ENCODE measurements around the gene CTSL. TPM values are rescaled to one million over a fixed set of nuclear protein-coding genes. Genes with fewer than 3 reads are reported as not detected.

The CTSL gene
- polyA plus RNA-seq, 3 donors: 22.0 to 28.8 (median 28.3) TPM

- H3K36me3 Mint-ChIP-seq: no peaks in the 10 kb centered on the region
- Histone ChIP-seq H2AFZ (ENCODE audit: insufficient read depth, low read depth, low read length, poor library complexity, severe bottlenecking) (no peak overlapping the region), H3K36me3 (replicated peaks in 1 of 2; ENCODE audit: control insufficient read depth in 1 of 2, insufficient read depth in 2 of 2, low read length in 2 of 2) (no peaks in the 10 kb centered on the region), H3K9me3 (replicated peaks in 1 of 2; ENCODE audit: control insufficient read depth in 1 of 2, insufficient read depth in 1 of 2, low read length in 2 of 2) (peaks cover 6 to 7% of the 10 kb centered on the region in 2 donors), H3K27me3 (ENCODE audit: control insufficient read depth in 2 of 2, insufficient read depth in 2 of 2, low read length in 2 of 2) (peaks cover 0 to 9% of the 10 kb centered on the region in 2 donors), H4K20me1 (ENCODE audit: insufficient read depth, low read length) (no peaks in the 10 kb centered on the region), H3K79me2 (ENCODE audit: insufficient read depth, low read length) (no peaks in the 10 kb centered on the region), H3K4me1 (ENCODE audit: control insufficient read depth in 1 of 2, insufficient read depth in 2 of 2, low read length in 2 of 2) (no peaks in the 10 kb centered on the region), H3K27ac (ENCODE audit: low read depth in 1 of 2, low read length in 2 of 2) (no peak overlapping the region), H3K4me3 (replicated peaks in 1 of 3; ENCODE audit: low read depth in 2 of 3, low read length in 3 of 3) (no peak overlapping the region), H3K9ac (ENCODE audit: insufficient read depth, low read length, poor library complexity, severe bottlenecking) (no peak overlapping the region), H3K4me2 (replicated peaks; ENCODE audit: extremely low read depth, low read length, poor library complexity, severe bottlenecking) (no peak overlapping the region)
- no peak for TF ChIP-seq CTCF (IDR thresholded peaks at IDR 0.05)
- peaks cover 0 to 13% (median 8%) of the 10 kb centered on the region in 7 donors for H3K9me3 Mint-ChIP-seq
- H3K4me3 Mint-ChIP-seq: no peak overlapping the region
- DNase-seq: no peak
- WGBS (ENCODE audit: insufficient coverage): no CpG with 5 or more reads among the region's 3 CpGs
- H3K27ac Mint-ChIP-seq: no peak overlapping the region
- H3K27me3 Mint-ChIP-seq (ENCODE audit: low read depth in 3 of 3): peaks cover 6 to 26% (median 25%) of the 10 kb centered on the region in 3 donors
- intact Hi-C loops (cut with micrococcal nuclease): no loop called here
- no peaks in the 10 kb centered on the region for H3K4me1 Mint-ChIP-seq
Measured at GRCh38 chr9:87751423-87751822, 25.5 kb downstream of the CTSL start.

GRCh38 chr9:87751868-87752267 is 25.9 kb downstream of the CTSL start:
- no peaks in the 10 kb centered on the region for H3K36me3 ChIP-seq (replicated peaks in 1 of 2; ENCODE audit: control insufficient read depth in 1 of 2, insufficient read depth in 2 of 2, low read length in 2 of 2)
- no peak overlapping the region for H3K27ac ChIP-seq (ENCODE audit: low read depth in 1 of 2, low read length in 2 of 2)
- DNase-seq: no peak
- H3K27me3 ChIP-seq (ENCODE audit: control insufficient read depth in 2 of 2, insufficient read depth in 2 of 2, low read length in 2 of 2): peaks cover 0 to 9% of the 10 kb centered on the region in 2 donors
- no peak overlapping the region for H3K4me2 ChIP-seq (replicated peaks; ENCODE audit: extremely low read depth, low read length, poor library complexity, severe bottlenecking)
- no peak for TF ChIP-seq CTCF (IDR thresholded peaks at IDR 0.05)
- Mint-ChIP-seq H3K9me3 (peaks cover 0 to 13% (median 8%) of the 10 kb centered on the region in 7 donors), H3K36me3 (no peaks in the 10 kb centered on the region), H3K27ac (no peak overlapping the region), H3K4me3 (no peak overlapping the region), H3K4me1 (no peaks in the 10 kb centered on the region), H3K27me3 (ENCODE audit: low read depth in 3 of 3) (peaks cover 6 to 29% (median 23%) of the 10 kb centered on the region in 3 donors)
- no peak overlapping the region for H3K9ac ChIP-seq (ENCODE audit: insufficient read depth, low read length, poor library complexity, severe bottlenecking)
- no peaks in the 10 kb centered on the region for H3K4me1 ChIP-seq (ENCODE audit: control insufficient read depth in 1 of 2, insufficient read depth in 2 of 2, low read length in 2 of 2)
- H2AFZ ChIP-seq (ENCODE audit: insufficient read depth, low read depth, low read length, poor library complexity, severe bottlenecking): no peak overlapping the region
- no CpG with 5 or more reads among the region's 4 CpGs for WGBS (ENCODE audit: insufficient coverage)
- H3K9me3 ChIP-seq (replicated peaks in 1 of 2; ENCODE audit: control insufficient read depth in 1 of 2, insufficient read depth in 1 of 2, low read length in 2 of 2): peaks cover 6 to 7% of the 10 kb centered on the region in 2 donors
- H3K4me3 ChIP-seq (replicated peaks in 1 of 3; ENCODE audit: low read depth in 2 of 3, low read length in 3 of 3): no peak overlapping the region
- no peaks in the 10 kb centered on the region for H3K79me2 ChIP-seq (ENCODE audit: insufficient read depth, low read length)
- intact Hi-C loops (cut with micrococcal nuclease): no loop called here
- no peaks in the 10 kb centered on the region for H4K20me1 ChIP-seq (ENCODE audit: insufficient read depth, low read length)

All from CD14-positive monocyte (primary cell).